HCT116 (cell line): ENCODE results near the gene MRPL9. TPM values are rescaled to one million over a fixed set of nuclear protein-coding genes. Genes with fewer than 3 reads are reported as not detected.

ENCODE experiments used
- ATAC-seq: fragments of 200-7000 bp; cut with Tn5 transposase; 2 replicates; pipeline ENCODE4 v1.9.1; 2020; ENCODE audit warnings: mild to moderate bottlenecking, moderate library complexity
- BruUV-seq: library from RNA; stranded (reverse); fragments of 400-500 nt; replicated peaks from 2 replicates; lab custom pipeline; 2021; lab: Mats Ljungman, UMichigan
- CTCF ChIA-PET: fragments of 300-600 bp; sonication (Branson Sonifier 250); formaldehyde crosslinking; loops from one replicate; lab custom pipeline; 2021; ENCODE audit warnings: antibody characterized with exemption; lab: Charles Lee
- POLR2A ChIA-PET: fragments of 300-600, 350-600 bp; sonication (Branson Sonifier 250); formaldehyde crosslinking; loops from one replicate; lab custom pipeline; 2021; ENCODE audit warnings: antibody characterized with exemption; lab: Charles Lee
- RAD21 ChIA-PET, 2 experiments: fragments of 300-600 bp; sonication (Branson Sonifier 250); formaldehyde crosslinking; loops; one replicate each; lab custom pipeline; 2023; ENCODE audit warnings: low total read pairs in 2 of 2; ENCODE audit not compliant: uncharacterized antibody in 2 of 2, unreplicated experiment in 2 of 2, low non-redundant PET in 1 of 2; lab: Charles Lee
- DNase-seq: peaks from one replicate; pipeline ENCODE4 v3.0.0-alpha.2; 2010; ENCODE audit warnings: low read depth, low spot score
- H2AFZ ChIP-seq: fragments of 200-600 bp; shearing (Covaris generic), sonication (generic); 2 replicates; pipeline ENCODE4 v1.6.1; 2017; ENCODE audit warnings: low read depth, mixed run types, mixed read lengths, antibody characterized with exemption, low read length; ENCODE audit not compliant: poor library complexity, severe bottlenecking
- H3K27ac ChIP-seq: 2 replicates; pipeline ENCODE4 v1.5.1; 2012; ENCODE audit warnings: low read depth, low read length
- H3K27me3 ChIP-seq: fragments of 200-600 bp; sonication (generic); 2 replicates; pipeline ENCODE4 v1.6.1; 2016; ENCODE audit warnings: mixed run types, low read length, mixed read lengths; ENCODE audit not compliant: insufficient read depth
- H3K36me3 ChIP-seq, 2 experiments: fragments of 200-500 bp in 1 of 2; fragments of 200-600 bp in 1 of 2; sonication (Bioruptor generic) in 1 of 2; sonication (generic) in 1 of 2; 2 replicates each; pipeline versions ENCODE4 v1.5.1 to v1.6.1; 2014 to 2016; ENCODE audit warnings: low read length in 2 of 2, inconsistent platforms in 1 of 2, mixed read lengths in 1 of 2, mixed run types in 1 of 2; ENCODE audit not compliant: insufficient read depth in 2 of 2, control insufficient read depth in 1 of 2
- H3K4me1 ChIP-seq, 2 experiments: fragments of 200-600 bp in 1 of 2; sonication (generic) in 1 of 2; 2 replicates each; pipeline versions ENCODE4 v1.5.1 to v1.6.1; 2012 to 2017; ENCODE audit warnings: low read length in 2 of 2, inconsistent platforms in 1 of 2, mild to moderate bottlenecking in 1 of 2, mixed read lengths in 1 of 2, mixed run types in 1 of 2, moderate library complexity in 1 of 2; ENCODE audit not compliant: insufficient read depth in 2 of 2, control insufficient read depth in 1 of 2
- H3K4me2 ChIP-seq: fragments of 200-600 bp; sonication (generic); 2 replicates; pipeline ENCODE4 v1.6.1; 2017; ENCODE audit warnings: mixed run types, low read length, mixed read lengths
- H3K4me3 ChIP-seq, 2 experiments: fragments of 200-600 bp in 1 of 2; sonication (generic) in 1 of 2; replicated peaks in 1 of 2; 2 replicates each; pipeline ENCODE4 v1.5.1; 2011 to 2016; ENCODE audit warnings: low read length in 2 of 2, control low read depth in 1 of 2, low read depth in 1 of 2, mild to moderate bottlenecking in 1 of 2, mixed read lengths in 1 of 2, mixed run types in 1 of 2
- H3K79me2 ChIP-seq: fragments of 200-600 bp; sonication (generic); 2 replicates; pipeline ENCODE4 v1.6.1; 2017; ENCODE audit warnings: mild to moderate bottlenecking, mixed run types, low read length, moderate library complexity, mixed read lengths; ENCODE audit not compliant: insufficient read depth
- H3K9ac ChIP-seq: fragments of 200-600 bp; sonication (generic); 2 replicates; pipeline ENCODE4 v1.6.1; 2016; ENCODE audit warnings: low read length, mixed read lengths
- H3K9me2 ChIP-seq: fragments of 200-600 bp; sonication (generic), shearing (Covaris generic); 2 replicates; pipeline ENCODE4 v1.6.1; 2017; ENCODE audit warnings: mixed run types, mild to moderate bottlenecking, moderate library complexity; ENCODE audit not compliant: insufficient read depth
- H3K9me3 ChIP-seq, 2 experiments: fragments of 200-500 bp in 1 of 2; fragments of 200-600 bp in 1 of 2; sonication (Bioruptor generic) in 1 of 2; sonication (generic) in 1 of 2; 2 replicates each; pipeline ENCODE4 v1.6.1; 2014 to 2017; ENCODE audit warnings: low read length in 2 of 2, mixed read lengths in 2 of 2, inconsistent platforms in 1 of 2, low read depth in 1 of 2, mild to moderate bottlenecking in 1 of 2, mixed run types in 1 of 2, moderate library complexity in 1 of 2; ENCODE audit not compliant: control insufficient read depth in 1 of 2, insufficient read depth in 1 of 2
- H4K20me1 ChIP-seq: fragments of 200-600 bp; sonication (generic), shearing (Covaris generic); 2 replicates; pipeline ENCODE4 v1.6.1; 2017; ENCODE audit warnings: mixed run types, mild to moderate bottlenecking, moderate library complexity; ENCODE audit not compliant: insufficient read depth
- ATF3 ChIP-seq: IDR thresholded peaks from 2 replicates; pipeline ENCODE4 v1.6.1; 2012
- CBX3 ChIP-seq: IDR thresholded peaks from 2 replicates; pipeline ENCODE4 v1.6.1; 2012; ENCODE audit warnings: low read depth
- CEBPB ChIP-seq: IDR thresholded peaks from 2 replicates; pipeline ENCODE4 v1.6.1; 2012; ENCODE audit warnings: low read depth
- CTCF ChIP-seq, 3 experiments: fragments of 200-600 bp in 1 of 3; sonication (generic) in 1 of 3; IDR thresholded peaks in 2 of 3; conservative IDR thresholded peaks in 1 of 3; 2 replicates each; pipeline ENCODE4 v1.5.1; 2012 to 2017; ENCODE audit warnings: low read depth in 2 of 3, low read length in 2 of 3, antibody characterized with exemption in 1 of 3, borderline replicate concordance in 1 of 3, control low read depth in 1 of 3, mild to moderate bottlenecking in 1 of 3, mixed read lengths in 1 of 3, mixed run types in 1 of 3, moderate library complexity in 1 of 3; ENCODE audit not compliant: insufficient read depth in 1 of 3
- EGR1 ChIP-seq: IDR thresholded peaks from 2 replicates; pipeline ENCODE4 v1.6.1; 2012; ENCODE audit warnings: low read depth
- EZH2phosphoT487 ChIP-seq: fragments of 200-600 bp; IDR thresholded peaks from 2 replicates; pipeline ENCODE4 v1.6.1; 2018; ENCODE audit warnings: antibody characterized with exemption, borderline replicate concordance
- POLR2AphosphoS5 ChIP-seq: IDR thresholded peaks from 2 replicates; pipeline ENCODE4 v1.6.1; 2011; ENCODE audit warnings: mild to moderate bottlenecking, low read depth, low read length, moderate library complexity
- REST ChIP-seq: IDR thresholded peaks from 2 replicates; pipeline ENCODE4 v1.6.1; 2012; ENCODE audit warnings: low read depth
- SRF ChIP-seq: IDR thresholded peaks from 2 replicates; pipeline ENCODE4 v1.6.1; 2012; ENCODE audit warnings: low read depth
- YY1 ChIP-seq: IDR thresholded peaks from 2 replicates; pipeline ENCODE4 v1.6.1; 2011; ENCODE audit warnings: low read length, low read depth, moderate library complexity, mild to moderate bottlenecking; ENCODE audit not compliant: insufficient replicate concordance; ENCODE audit errors: extremely low read depth
- ZBTB33 ChIP-seq: IDR thresholded peaks from 2 replicates; pipeline ENCODE4 v1.6.1; 2011; ENCODE audit warnings: mild to moderate bottlenecking, low read length, moderate library complexity; ENCODE audit not compliant: insufficient replicate concordance; ENCODE audit errors: extremely low read depth
- ZNF274 ChIP-seq: fragments of 200-500 bp; sonication (Bioruptor generic); IDR thresholded peaks from 2 replicates; pipeline ENCODE4 v1.6.1; 2014; ENCODE audit warnings: mild to moderate bottlenecking, low read depth, low read length, inconsistent platforms
- intact Hi-C: fragments of 100-400 bp; cut with micrococcal nuclease; formaldehyde crosslinking; loops from 2 replicates; pipeline ENCODE4 v1.10.0; 2022
- total RNA-seq: library from RNA; stranded (reverse); gene quantifications from one replicate; pipeline ENCODE4 v1.2.1, GENCODE V29; 2021; ENCODE audit not compliant: unreplicated experiment

The MRPL9 gene
- total RNA-seq, 1 experiment from 2014 or later, result 94.5 TPM

DNA sequence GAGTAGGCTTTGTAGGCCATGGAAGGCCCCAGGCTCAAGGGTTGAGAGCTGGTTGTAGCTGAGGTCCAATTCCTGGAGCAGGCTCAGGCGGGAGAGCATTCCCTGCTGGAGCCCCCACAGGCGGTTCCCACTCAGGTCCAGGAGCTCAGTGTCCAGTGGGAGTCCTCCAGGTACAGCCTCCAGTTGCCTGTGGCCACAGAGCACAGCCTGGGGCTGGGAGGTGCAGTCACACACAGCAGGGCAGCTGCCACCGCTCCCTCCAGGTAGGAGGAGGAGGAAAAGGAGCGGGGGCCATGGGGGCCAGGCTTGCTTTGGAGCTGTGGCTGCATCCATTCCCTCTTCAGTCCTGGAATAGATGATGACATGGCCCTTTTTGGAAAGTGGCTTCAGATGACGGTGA is 39.1 kb upstream of the MRPL9 start:
- intact Hi-C loops, result no loop called here
- no peaks in the 10 kb centered on the region for H3K9me2 ChIP-seq
- H4K20me1 ChIP-seq, result no peaks in the 10 kb centered on the region
- no peak overlapping the region for H3K4me3 ChIP-seq
- no peaks in the 10 kb centered on the region for H3K4me1 ChIP-seq
- CTCF ChIA-PET, result no interaction called here
- TF ChIP-seq REST, result no peak
- TF ChIP-seq, all 23 proteins: peak for 0
- no peak overlapping the region for H3K27ac ChIP-seq
- no peaks in the 10 kb centered on the region for H3K9me3 ChIP-seq
- H3K79me2 ChIP-seq, result no peaks in the 10 kb centered on the region
- H3K27me3 ChIP-seq, result peaks cover 46% of the 10 kb centered on the region
- ChIA-PET RAD21 (no interaction called here), POLR2A (interaction anchor here (0.6 kb wide), 1 partner anchor 387 kb away, joined by 5 read pairs; no protein-coding TSS in a partner anchor)
- H3K9ac ChIP-seq, result no peak overlapping the region
- H3K4me2 ChIP-seq, result no peak overlapping the region
- no peak for ATAC-seq
- no peaks in the 10 kb centered on the region for H3K36me3 ChIP-seq
- DNase-seq, result no peak
- no TSS peak for BruUV-seq
- H2AFZ ChIP-seq, result no peak overlapping the region

DNA sequence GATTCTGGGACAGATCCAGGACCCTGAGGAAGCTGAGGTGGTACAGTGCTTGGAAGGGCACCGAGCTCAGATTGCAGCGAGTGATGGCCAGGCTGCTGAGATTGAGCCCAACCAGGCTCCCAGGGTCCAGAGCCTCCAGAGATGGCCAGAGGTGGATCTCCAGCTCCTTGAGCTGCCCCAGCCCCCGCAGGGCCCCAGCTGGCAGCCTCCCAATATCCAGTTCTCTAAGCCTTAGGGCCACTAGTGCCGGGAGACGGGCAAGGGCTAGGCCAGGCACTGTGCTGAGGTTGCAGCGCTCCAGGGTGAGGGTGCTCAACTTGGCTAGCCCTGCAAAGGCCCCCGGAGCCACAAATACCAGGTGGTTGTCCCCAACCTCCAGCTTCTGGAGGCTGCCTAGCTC is 38.5 kb upstream of the MRPL9 start:
- H3K79me2 ChIP-seq, result no peaks in the 10 kb centered on the region
- H3K4me1 ChIP-seq, result no peaks in the 10 kb centered on the region
- ChIA-PET POLR2A (no interaction called here), CTCF (no interaction called here), RAD21 (no interaction called here)
- ATAC-seq, result no peak
- no peak overlapping the region for H3K27ac ChIP-seq
- no peak for DNase-seq
- H3K9me2 ChIP-seq, result no peaks in the 10 kb centered on the region
- H3K9ac ChIP-seq, result no peak overlapping the region
- H3K36me3 ChIP-seq, result no peaks in the 10 kb centered on the region
- BruUV-seq, result no TSS peak
- no peak overlapping the region for H3K4me3 ChIP-seq
- no peak overlapping the region for H2AFZ ChIP-seq
- intact Hi-C loops, result no loop called here
- no peaks in the 10 kb centered on the region for H4K20me1 ChIP-seq
- H3K9me3 ChIP-seq, result no peaks in the 10 kb centered on the region
- peaks cover 46% of the 10 kb centered on the region for H3K27me3 ChIP-seq
- H3K4me2 ChIP-seq, result no peak overlapping the region
- TF ChIP-seq ZBTB33, result no peak
- TF ChIP-seq SRF, result no peak
- TF ChIP-seq CTCF (IDR thresholded peaks at IDR 0.05 in 2 of 3, conservative IDR thresholded peaks at IDR 0.05 in 1 of 3; ENCODE audit: borderline replicate concordance in 1 of 3, insufficient read depth in 1 of 3, low read depth in 2 of 3, low read length in 2 of 3), result no peak
- TF ChIP-seq ZNF274, result no peak
- TF ChIP-seq ATF3, result no peak
- TF ChIP-seq EZH2phosphoT487, result no peak
- TF ChIP-seq EGR1, result no peak
- TF ChIP-seq CEBPB, result no peak
- no peak for TF ChIP-seq CBX3
- TF ChIP-seq POLR2AphosphoS5, result no peak
- no peak for TF ChIP-seq YY1
